Measurements from ENCODE around the gene UGCG.

DNA sequence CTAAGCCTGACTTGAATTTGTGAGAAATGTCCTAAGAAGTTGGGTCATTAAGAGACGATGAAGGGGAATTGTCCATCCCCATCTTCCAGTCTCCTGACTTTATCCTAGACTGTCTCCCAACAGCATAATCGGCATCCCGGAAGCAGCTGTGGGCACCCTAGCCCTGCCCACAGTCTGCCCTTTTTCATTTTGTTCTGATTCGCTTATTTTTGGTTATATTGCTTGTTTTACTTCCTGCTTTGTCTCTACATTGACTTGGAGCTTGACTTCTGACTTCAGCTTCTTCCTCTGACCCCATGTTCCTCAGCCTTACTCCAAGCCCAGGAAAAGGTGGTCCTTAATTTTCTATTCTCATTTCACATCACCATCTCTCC is 41.8 kb downstream of the UGCG start:
- TF ChIP-seq EZH2phosphoT487 (IDR thresholded peaks at IDR 0.05; ENCODE audit: insufficient read depth, low read depth) (no peak), EZH2 (IDR thresholded peaks at IDR 0.05; ENCODE audit: insufficient read depth, poor library complexity, severe bottlenecking) (no peak)
